HG03354 (cell line): ENCODE measurements around the gene KRT8.
"Not testable (repeated sequence)": the region's sequence is repeated elsewhere in the genome, so short reads cannot be mapped to it uniquely, and the experiment has no call there.

ENCODE experiments used
- ATAC-seq: cut with Tn5 transposase; IDR thresholded peaks from one replicate; pipeline ENCODE4 v1.9.1; 2021; ENCODE audit warnings: mild to moderate bottlenecking; ENCODE audit not compliant: unreplicated experiment, poor library complexity, severe bottlenecking

The KRT8 gene

GRCh38 chr12:52856787-52857186, 48.1 kb downstream of the KRT8 start:
- ATAC-seq = no peak

- ATAC-seq = not testable (repeated sequence)
These were observed 48.8 kb downstream of the KRT8 start for GRCh38 chr12:52856077-52856476.

- ATAC-seq = no peak
These were observed 53.1 kb downstream of the KRT8 start for GRCh38 chr12:52851787-52852186.

- no peak for ATAC-seq
These were observed 54.2 kb downstream of the KRT8 start for GRCh38 chr12:52850681-52851080.

- ATAC-seq = no peak
These were observed 55.4 kb downstream of the KRT8 start for GRCh38 chr12:52849511-52849910.

GRCh38 chr12:52848661-52849255, 56.1 kb downstream of the KRT8 start, which contains the start of gene KRT78:
Gene KRT78 (minus strand): TSS chr12:52848994. CDS start chr12:52848930, 64 bp downstream.
- ATAC-seq = no peak

- ATAC-seq = no peak
These were observed 57.4 kb downstream of the KRT8 start for GRCh38 chr12:52847335-52848102.
